ENCODE results near the gene DNAH2. TPM values are rescaled to one million over a fixed set of nuclear protein-coding genes. Genes with fewer than 3 reads are reported as not detected.

Gene DNAH2
- total and polyA plus RNA-seq, 2 of the 4 experiments (the other 2 are of a cell fraction): under 0.01 to 0.02 TPM

DNA sequence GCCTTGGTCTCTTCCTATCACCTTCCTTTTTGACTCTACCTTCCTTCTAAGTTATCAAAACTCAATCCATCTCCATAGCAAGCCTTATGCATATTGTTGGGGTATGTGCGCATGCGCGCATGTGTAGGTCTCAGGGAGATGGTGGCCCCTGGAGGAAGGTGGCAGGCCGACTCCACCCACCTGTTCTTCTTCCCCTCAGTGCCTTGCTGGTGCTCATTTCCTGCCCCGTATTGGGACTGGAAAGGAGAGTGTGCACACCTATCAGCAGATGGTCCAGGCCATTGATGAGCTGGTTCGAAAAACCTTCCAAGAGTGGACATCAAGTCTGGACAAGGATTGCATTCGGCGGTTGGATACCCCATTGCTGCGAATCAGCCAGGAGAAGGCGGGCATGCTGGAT lies 25.2 kb downstream of the DNAH2 start:
- in situ Hi-C loops (cut with MboI; ENCODE audit: low sequenced_read_pairs) (loop anchor here (5.0 to 25.0 kb wide), 3 partner anchors 40 to 245 kb away; no protein-coding TSS in a partner anchor), intact Hi-C loops (cut with micrococcal nuclease) (loop anchor here (1.0 to 5.0 kb wide), 6 partner anchors 40 to 315 kb away; partner anchors contain the start of gene NAA38), dilution Hi-C loops (cut with HindIII; ENCODE audit: low sequenced_read_pairs, unreplicated experiment) (no loop called here)
- no peak overlapping the region for H3K4me2 ChIP-seq (ENCODE audit: low read depth, low read length)
- no peak overlapping the region for H3K23ac ChIP-seq (ENCODE audit: low read depth, low read length)
- TF ChIP-seq NFE2L2 (IDR thresholded peaks at IDR 0.05; ENCODE audit: low read depth, low read length) (no peak), CHD1 (IDR thresholded peaks at IDR 0.05; ENCODE audit: low read depth, low read length) (no peak), SMC3 (IDR thresholded peaks at IDR 0.05; ENCODE audit: low read depth, low read length) (no peak), MXI1 (IDR thresholded peaks at IDR 0.05; ENCODE audit: borderline replicate concordance, low read depth, low read length) (no peak), POLR2A (IDR thresholded peaks at IDR 0.05; ENCODE audit: low read depth, low read length) (no peak), RFX5 (IDR thresholded peaks at IDR 0.05; ENCODE audit: low read depth, low read length) (no peak), RAD21 (IDR thresholded peaks at IDR 0.05; ENCODE audit: low read length) (no peak), BHLHE40 (IDR thresholded peaks at IDR 0.05; ENCODE audit: low read depth, low read length) (no peak), FOS (IDR thresholded peaks at IDR 0.05; ENCODE audit: low read depth, low read length) (no peak), MAFK (IDR thresholded peaks at IDR 0.05; ENCODE audit: low read depth, low read length) (no peak), CEBPB (IDR thresholded peaks at IDR 0.05; ENCODE audit: low read depth, low read length) (no peak), MAZ (IDR thresholded peaks at IDR 0.05; ENCODE audit: borderline replicate concordance, low read depth, low read length) (no peak), RCOR1 (IDR thresholded peaks at IDR 0.05; ENCODE audit: insufficient replicate concordance, low read length) (no peak)
- TF ChIP-seq, protein P1, sequence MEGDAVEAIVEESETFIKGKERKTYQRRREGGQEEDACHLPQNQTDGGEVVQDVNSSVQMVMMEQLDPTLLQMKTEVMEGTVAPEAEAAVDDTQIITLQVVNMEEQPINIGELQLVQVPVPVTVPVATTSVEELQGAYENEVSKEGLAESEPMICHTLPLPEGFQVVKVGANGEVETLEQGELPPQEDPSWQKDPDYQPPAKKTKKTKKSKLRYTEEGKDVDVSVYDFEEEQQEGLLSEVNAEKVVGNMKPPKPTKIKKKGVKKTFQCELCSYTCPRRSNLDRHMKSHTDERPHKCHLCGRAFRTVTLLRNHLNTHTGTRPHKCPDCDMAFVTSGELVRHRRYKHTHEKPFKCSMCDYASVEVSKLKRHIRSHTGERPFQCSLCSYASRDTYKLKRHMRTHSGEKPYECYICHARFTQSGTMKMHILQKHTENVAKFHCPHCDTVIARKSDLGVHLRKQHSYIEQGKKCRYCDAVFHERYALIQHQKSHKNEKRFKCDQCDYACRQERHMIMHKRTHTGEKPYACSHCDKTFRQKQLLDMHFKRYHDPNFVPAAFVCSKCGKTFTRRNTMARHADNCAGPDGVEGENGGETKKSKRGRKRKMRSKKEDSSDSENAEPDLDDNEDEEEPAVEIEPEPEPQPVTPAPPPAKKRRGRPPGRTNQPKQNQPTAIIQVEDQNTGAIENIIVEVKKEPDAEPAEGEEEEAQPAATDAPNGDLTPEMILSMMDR (conservative IDR thresholded peaks at IDR 0.05; ENCODE audit: low read depth, low read length): no peak
- TF ChIP-seq, protein P2, sequence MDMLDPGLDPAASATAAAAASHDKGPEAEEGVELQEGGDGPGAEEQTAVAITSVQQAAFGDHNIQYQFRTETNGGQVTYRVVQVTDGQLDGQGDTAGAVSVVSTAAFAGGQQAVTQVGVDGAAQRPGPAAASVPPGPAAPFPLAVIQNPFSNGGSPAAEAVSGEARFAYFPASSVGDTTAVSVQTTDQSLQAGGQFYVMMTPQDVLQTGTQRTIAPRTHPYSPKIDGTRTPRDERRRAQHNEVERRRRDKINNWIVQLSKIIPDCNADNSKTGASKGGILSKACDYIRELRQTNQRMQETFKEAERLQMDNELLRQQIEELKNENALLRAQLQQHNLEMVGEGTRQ (IDR thresholded peaks at IDR 0.05; ENCODE audit: low read depth, low read length): no peak
- TF ChIP-seq, protein P3, sequence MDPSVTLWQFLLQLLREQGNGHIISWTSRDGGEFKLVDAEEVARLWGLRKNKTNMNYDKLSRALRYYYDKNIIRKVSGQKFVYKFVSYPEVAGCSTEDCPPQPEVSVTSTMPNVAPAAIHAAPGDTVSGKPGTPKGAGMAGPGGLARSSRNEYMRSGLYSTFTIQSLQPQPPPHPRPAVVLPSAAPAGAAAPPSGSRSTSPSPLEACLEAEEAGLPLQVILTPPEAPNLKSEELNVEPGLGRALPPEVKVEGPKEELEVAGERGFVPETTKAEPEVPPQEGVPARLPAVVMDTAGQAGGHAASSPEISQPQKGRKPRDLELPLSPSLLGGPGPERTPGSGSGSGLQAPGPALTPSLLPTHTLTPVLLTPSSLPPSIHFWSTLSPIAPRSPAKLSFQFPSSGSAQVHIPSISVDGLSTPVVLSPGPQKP (IDR thresholded peaks at IDR 0.05; ENCODE audit: borderline replicate concordance, low read depth, low read length): no peak
- H3K27me3 ChIP-seq (ENCODE audit: control insufficient read depth, insufficient read depth, low read length): peaks cover 27% of the 10 kb centered on the region
- no peaks in the 10 kb centered on the region for H3K9me3 ChIP-seq (ENCODE audit: control insufficient read depth, insufficient read depth, low read length)
- no peak overlapping the region for H2BK120ac ChIP-seq (ENCODE audit: low read depth, low read length)
- no peak overlapping the region for H2BK5ac ChIP-seq (ENCODE audit: low read depth, low read length, poor library complexity, severe bottlenecking)
- no peak overlapping the region for H2AK5ac ChIP-seq (ENCODE audit: low read depth, low read length)
- H2AK9ac ChIP-seq (replicated peaks; ENCODE audit: low read depth, low read length, poor library complexity): no peak overlapping the region
- CTCF ChIA-PET: interaction anchor here (0.8 to 2.6 kb wide), 8 partner anchors 12 to 76 kb away, joined by 3 to 34 read pairs (median 4); no protein-coding TSS in a partner anchor
- H3K36me3 ChIP-seq (ENCODE audit: control insufficient read depth, insufficient read depth, low read length): no peaks in the 10 kb centered on the region
- no peaks in the 10 kb centered on the region for H3K79me1 ChIP-seq (ENCODE audit: low read depth in 1 of 2, low read length in 2 of 2)
- DNase-seq (no peak), ATAC-seq (ENCODE audit: low read depth) (no peak)
- H3K27ac ChIP-seq (ENCODE audit: insufficient read depth, low read length): no peak overlapping the region
- H2AFZ ChIP-seq (replicated peaks; ENCODE audit: low read length, poor library complexity): no peak overlapping the region
- no peak overlapping the region for H4K5ac ChIP-seq (ENCODE audit: low read depth, low read length)
- no peak overlapping the region for H3K4me3 ChIP-seq (ENCODE audit: insufficient read depth, low read depth, low read length)
- H3K56ac ChIP-seq (ENCODE audit: extremely low read depth, insufficient read depth, low read length): no peak overlapping the region
- H2BK15ac ChIP-seq (ENCODE audit: low read depth, low read length): no peak overlapping the region
- H4K8ac ChIP-seq (ENCODE audit: low read depth in 2 of 2, low read length in 2 of 2): no peak overlapping the region
- H3K9ac ChIP-seq (ENCODE audit: low read depth, low read length): no peak overlapping the region
- no peak overlapping the region for H2BK20ac ChIP-seq (ENCODE audit: low read depth, low read length)
- WGBS, 2 experiments (ENCODE audit: extremely low coverage in 2 of 2, insufficient read length in 1 of 2): 22% methylated on average over 5 of the region's 10 CpGs; no CpG with 5 or more reads in 1 of the 2 experiments
- POLR2A ChIA-PET (ENCODE audit: unreplicated experiment): no interaction called here
- H3K18ac ChIP-seq (ENCODE audit: low read depth, low read length): no peak overlapping the region
- H3K4ac ChIP-seq (ENCODE audit: low read depth, low read length): no peak overlapping the region
- no peaks in the 10 kb centered on the region for H3K9me1 ChIP-seq (ENCODE audit: insufficient read depth, low read length)
- H3K14ac ChIP-seq (replicated peaks; ENCODE audit: low read depth, low read length): no peak overlapping the region
- H3K4me1 ChIP-seq (ENCODE audit: control insufficient read depth, insufficient read depth, low read length): peaks cover 8% of the 10 kb centered on the region
- H4K91ac ChIP-seq (ENCODE audit: insufficient read depth, low read depth, low read length): no peak overlapping the region
- no TSS peak for BruUV-seq (replicated peaks)
- H4K20me1 ChIP-seq (ENCODE audit: insufficient read depth, low read length): no peaks in the 10 kb centered on the region
